PC-3 (cell line): Measurements from ENCODE around the gene ANAPC7.

ENCODE experiments used
- CTCF ChIP-seq: fragments of 300-600 bp; sonication (generic); conservative IDR thresholded peaks from 2 replicates; pipeline ENCODE4 v1.5.1; 2017; ENCODE audit warnings: antibody characterized with exemption, low read depth, mild to moderate bottlenecking, low read length
- EZH2 ChIP-seq: fragments of 300-600 bp; sonication (generic); IDR thresholded peaks from one replicate; pipeline ENCODE4 v1.6.1; 2017; ENCODE audit warnings: antibody characterized with exemption, mild to moderate bottlenecking, low read length; ENCODE audit not compliant: unreplicated experiment
- EZH2phosphoT487 ChIP-seq: fragments of 300-600 bp; sonication (generic); IDR thresholded peaks from 2 replicates; pipeline ENCODE4 v1.6.1; 2018; ENCODE audit warnings: mild to moderate bottlenecking, antibody characterized with exemption, low read length, borderline replicate concordance

GRCh38 chr12:110426406-110426805 lies 22.9 kb upstream of the ANAPC7 start:
- no peak for TF ChIP-seq CTCF
- TF ChIP-seq EZH2 = no peak
- TF ChIP-seq EZH2phosphoT487 = no peak
